GM10266 (cell line): ENCODE data around the gene SLC17A5.

Experiments used
- DNase-seq: peaks from one replicate; pipeline ENCODE4 v3.0.0; 2012; ENCODE audit errors: extremely low spot score
- TF ChIP-seq, protein P1 (sequence below): IDR thresholded peaks from 2 replicates; pipeline ENCODE4 v1.5.1; 2012; ENCODE audit warnings: mild to moderate bottlenecking, low read depth; ENCODE audit not compliant: control insufficient read depth, insufficient read depth; ENCODE audit errors: missing control alignments

Gene SLC17A5

DNA sequence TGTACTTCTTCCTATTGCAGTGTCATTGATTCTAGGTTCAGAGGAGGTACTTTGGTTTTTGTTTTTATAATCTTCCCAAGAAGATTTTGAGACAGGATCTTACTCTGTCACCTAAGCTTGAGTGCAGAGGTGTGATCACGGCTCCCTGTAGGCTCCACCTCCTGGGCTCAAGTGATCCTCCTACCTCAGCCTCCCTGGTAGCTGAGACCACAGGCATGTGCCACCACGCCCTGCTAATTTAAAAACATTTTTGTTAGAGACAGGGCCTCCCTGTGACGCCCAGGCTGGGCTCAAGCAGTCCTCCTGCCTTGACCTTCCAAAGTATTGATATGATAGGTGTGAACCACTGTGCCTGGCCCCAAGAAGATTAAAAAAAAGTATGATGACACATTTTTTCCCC, 3.4 kb upstream of the SLC17A5 start:
- no peak for DNase-seq
- TF ChIP-seq, protein P1, sequence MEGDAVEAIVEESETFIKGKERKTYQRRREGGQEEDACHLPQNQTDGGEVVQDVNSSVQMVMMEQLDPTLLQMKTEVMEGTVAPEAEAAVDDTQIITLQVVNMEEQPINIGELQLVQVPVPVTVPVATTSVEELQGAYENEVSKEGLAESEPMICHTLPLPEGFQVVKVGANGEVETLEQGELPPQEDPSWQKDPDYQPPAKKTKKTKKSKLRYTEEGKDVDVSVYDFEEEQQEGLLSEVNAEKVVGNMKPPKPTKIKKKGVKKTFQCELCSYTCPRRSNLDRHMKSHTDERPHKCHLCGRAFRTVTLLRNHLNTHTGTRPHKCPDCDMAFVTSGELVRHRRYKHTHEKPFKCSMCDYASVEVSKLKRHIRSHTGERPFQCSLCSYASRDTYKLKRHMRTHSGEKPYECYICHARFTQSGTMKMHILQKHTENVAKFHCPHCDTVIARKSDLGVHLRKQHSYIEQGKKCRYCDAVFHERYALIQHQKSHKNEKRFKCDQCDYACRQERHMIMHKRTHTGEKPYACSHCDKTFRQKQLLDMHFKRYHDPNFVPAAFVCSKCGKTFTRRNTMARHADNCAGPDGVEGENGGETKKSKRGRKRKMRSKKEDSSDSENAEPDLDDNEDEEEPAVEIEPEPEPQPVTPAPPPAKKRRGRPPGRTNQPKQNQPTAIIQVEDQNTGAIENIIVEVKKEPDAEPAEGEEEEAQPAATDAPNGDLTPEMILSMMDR: no peak

GRCh38 chr6:73656531-73657145, 2.8 kb upstream of the SLC17A5 start:
- no peak for DNase-seq

DNA sequence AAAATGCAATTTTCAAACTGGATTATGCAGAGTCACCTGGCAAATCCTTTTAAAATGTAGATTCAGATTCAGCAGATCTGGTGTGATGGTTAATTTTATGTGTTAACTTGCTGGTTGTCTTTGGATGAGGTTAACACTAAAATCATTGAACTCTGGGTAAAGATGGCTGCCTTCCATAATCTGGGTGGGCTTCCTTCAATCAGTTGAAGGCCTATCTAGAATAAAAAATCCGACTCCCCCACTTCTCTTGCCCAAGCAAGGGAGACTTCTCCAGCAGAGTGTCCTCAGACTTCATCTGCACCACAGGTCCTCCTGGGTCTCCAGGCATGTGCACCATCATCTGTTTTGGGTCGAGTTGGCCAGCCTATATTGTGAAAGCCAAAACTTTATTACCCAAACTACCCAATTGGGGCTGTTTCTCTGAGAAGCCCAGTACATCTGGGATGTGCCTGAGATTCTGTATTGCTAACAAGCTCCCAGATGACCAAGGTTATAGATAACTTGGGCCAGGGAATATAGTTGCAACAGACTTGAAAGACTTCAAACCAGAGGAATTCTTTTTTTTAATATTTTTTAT, 1.6 kb upstream of the SLC17A5 start:
- DNase-seq: no peak
- TF ChIP-seq, protein P1: no peak

More at GRCh38 chr6:73656531-73657145, 2.8 kb upstream of the SLC17A5 start:
- TF ChIP-seq, protein P1: no peak

- peak; percentile 81 for DNase-seq
- TF ChIP-seq, protein P1: peak; percentile 32
Measured at GRCh38 chr6:73652637-73653570, 888 bp downstream of the SLC17A5 start.

DNA sequence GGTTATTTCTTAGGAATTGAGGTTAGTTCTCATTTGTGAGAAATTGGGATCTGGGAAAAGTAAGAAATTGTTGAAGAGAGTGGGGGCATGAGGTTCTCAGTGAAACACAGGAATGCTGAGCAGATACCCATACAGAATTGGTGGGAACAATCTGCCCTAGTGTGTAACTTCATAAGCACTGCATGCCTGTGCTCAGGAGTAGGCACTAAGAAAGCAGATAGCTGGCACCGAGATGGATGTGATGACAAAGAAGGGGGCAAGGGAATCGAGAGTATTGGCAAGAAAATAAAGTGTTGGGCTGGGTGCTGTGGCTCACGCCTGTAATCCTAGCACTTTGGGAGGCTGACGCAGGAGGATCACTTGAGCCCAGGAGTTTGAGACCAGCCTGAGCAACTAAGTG, 4.0 kb downstream of the SLC17A5 start:
- no peak for DNase-seq
- TF ChIP-seq, protein P1: no peak

DNA sequence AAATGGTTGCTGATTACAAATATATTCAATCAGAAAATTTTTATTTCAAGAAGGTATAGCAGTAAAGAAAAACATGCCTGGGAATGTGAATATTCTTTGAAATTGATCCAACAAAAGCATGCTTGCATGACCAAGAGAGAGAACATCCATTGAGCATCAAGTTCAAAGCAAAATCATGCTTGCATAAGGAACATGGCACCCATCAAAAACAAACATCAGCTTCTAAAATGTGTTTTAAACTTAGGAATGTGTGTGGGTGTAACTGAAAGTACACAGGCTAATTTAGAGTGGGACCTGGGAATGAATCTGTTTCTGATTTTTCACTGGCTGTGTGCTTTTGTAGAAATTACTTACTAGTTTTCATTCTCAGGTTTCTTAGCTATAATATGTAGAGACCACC, 5.6 kb downstream of the SLC17A5 start:
- TF ChIP-seq, protein P1: no peak
- DNase-seq: no peak
